ENCODE data around the gene SS18L1.
A peak's percentile ranks its signal among the peaks of the same experiment; 100 is the strongest.
"Not testable (repeated sequence)": the region's sequence is repeated elsewhere in the genome, so short reads cannot be mapped to it uniquely, and the experiment has no call there.

The SS18L1 gene

DNA sequence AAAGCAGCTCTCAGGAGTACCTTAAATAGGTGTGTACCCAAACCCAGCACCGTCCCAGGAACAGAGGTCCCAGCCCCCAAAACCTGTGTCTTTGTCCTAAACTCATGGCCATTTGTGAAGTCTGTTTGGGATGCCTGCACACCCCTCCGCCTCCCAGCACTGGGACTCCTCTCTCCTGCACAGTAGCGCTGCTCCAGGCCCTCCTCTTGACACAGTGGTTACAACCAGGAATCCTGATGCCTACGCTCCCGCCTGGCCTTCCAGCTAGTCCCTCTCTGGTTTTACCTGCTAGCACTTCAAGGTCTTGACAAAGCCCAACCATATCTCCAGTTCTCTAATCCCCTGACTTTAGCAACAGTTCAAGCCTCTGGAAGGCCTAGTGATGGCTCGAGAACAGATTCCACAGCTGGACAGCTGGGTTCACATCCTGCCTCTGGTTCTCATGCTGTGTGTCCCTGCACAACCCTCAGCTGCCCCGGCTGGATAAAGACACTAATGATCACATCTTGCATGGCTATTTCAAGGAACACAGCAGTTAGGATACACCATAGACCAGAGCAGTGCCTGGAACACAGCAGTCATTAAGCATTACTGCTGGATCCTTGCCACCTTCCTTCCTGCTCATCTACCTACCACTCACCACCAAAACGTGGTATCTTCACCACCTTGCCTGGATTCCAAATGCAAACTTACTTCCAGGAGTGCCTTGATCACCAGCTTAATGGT is 5.9 kb upstream of the SS18L1 start:
- DNase-seq (ENCODE audit: low spot score): no peak

DNA sequence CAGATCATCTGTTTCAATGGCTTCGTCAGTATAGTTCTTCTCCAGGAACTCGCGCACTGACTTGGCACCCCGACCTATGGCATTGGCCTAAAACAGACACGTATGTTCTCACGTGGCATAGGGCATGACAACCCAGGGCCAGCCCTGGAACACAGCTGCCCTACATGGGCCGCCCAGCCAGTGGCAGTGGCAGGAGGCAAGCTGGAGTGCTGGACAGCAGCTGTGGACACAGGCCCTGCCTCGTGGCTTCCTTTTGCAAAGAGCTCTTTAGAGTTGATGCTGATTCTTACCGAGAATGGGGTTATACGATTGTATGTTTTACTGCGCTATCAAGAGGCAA is 5.4 kb upstream of the SS18L1 start:
- no peak for DNase-seq (ENCODE audit: low spot score)

DNA sequence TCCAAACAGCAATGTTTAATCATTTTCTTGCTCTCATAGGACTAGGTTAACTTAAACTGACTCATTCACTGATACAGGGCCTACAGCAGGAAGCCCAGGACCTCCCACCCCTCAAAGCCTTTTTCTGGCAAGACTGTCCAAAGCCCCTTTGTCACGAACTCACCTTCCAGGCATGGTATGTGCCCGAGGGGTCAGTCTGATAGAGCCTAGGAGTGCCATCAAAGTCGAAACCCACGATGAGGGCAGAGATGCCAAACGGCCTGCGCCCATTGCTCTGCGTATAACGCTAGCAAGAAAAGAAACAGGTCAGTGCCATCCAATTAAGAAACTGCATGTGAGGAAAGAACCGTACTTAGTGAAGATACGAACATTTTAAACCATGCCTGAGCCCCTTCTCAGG is 4.7 kb upstream of the SS18L1 start:
- DNase-seq (ENCODE audit: low spot score): no peak

DNA sequence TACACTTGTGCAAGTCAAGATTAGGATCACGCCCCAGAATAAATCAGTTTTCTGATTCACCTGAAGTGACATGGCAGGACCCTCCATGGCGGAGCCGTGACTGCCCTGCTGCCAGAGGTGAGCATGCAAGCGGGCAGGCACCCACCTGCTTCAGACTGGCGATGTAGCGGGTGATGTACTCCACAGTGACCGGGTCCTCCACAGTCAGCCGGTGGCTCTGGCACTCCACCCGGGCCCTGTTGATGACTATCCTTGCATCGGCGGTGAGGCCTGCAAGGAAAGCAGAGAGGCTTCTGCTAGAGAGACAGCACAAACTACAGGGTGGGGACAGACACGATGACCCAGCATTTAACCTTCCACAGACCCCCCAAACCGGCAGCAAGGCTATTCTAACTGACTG is 3.9 kb upstream of the SS18L1 start:
- no peak for DNase-seq (ENCODE audit: low spot score)

DNA sequence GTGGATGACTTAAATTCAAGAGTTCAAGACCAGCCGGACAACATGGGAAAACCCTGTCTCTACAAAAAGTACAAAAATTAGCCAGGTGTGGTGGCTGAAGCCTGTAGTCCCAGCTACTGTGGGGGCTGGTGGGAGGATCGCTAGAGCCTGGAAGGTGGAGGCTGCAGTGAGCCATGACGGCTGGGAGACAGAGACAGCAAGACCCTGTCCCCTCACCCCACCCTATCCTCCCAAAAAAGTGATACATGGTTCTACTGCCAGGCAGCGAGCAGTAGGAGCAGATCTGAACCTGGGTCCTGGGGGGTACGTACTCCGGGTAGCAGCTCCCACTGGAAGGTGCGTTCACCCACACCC is 2.5 kb upstream of the SS18L1 start:
- DNase-seq (ENCODE audit: low spot score): no peak

DNA sequence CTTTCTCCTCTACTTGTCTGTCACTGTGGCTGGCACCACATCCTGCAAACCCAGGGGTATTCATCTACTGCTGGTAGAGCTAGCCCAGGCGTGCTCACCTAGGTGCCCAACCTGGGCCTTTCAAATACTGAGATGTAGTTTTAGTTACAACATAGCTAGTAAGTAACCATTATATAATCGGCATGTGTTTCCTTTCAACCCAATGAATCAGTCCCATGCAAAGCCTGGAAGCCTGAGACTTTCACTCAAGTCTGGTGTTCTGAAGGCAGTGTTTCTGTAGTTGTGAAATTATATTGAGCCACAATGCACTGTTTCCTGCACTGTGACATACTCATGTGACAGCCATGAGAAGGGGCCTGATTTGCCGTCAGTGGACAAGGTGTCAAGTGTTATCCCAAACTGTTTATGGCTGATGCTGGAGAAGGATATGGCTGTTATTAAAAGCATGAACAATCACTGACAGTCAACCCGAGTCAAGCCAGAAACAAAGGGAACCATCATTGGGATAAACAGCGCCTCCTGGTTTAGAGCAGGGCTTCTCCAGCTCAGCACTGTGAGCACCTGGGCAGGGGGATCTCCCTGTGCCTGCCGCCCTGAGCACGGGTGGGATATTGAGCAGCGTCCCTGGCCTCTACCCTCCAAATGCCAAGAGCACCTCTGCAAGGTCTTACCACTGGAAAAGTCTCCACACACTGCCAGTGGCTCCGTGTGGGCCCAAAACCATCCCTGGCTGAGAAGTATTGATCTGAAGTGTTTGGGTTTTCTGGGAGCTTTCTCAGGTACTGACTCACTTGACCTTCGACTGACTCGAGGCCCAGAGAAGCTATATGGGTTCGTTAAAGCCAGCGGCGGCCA is 1.9 kb upstream of the SS18L1 start:
- DNase-seq (ENCODE audit: low spot score): peak; percentile 10

DNA sequence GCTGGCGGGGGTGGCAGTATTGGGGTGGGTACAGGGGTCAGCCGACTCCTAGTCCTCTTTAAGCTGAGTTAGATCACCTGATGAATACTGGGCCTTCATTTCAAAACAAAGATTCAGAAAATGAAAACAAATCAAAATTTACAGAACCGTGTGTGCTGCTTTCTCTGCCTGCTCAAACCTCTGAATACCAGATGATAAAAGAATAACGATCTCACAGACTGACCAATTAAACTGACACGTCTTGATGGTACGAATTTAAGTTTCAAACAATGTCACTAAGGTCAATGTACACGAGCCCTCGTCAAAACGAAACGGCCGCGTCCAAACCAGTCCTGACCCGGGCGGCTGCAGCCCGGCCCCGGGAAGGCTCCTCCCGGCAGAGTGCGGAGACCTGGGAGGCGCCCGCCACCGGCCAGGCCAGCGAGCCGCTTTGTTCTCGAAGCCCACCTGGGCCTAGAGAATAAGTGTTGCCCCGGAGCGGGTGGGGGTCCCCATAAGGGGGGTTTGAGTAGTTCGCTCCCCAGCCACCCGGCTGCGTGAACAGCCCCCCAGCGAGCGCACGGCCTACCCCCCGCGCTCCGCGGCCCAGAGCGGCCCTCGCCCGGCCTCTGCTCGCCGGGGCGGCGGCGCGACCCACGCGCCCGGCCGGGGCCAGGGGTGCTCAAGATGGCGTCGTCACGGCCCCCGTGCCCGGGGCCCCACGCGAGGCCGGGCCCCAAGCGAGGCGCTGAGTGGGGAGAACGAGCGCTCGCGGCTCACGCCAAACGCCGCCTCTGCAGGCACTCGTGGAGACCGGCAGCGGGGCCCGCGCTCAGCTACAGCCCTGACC is 1.1 kb upstream of the SS18L1 start:
- no peak for DNase-seq (ENCODE audit: low spot score)

DNA sequence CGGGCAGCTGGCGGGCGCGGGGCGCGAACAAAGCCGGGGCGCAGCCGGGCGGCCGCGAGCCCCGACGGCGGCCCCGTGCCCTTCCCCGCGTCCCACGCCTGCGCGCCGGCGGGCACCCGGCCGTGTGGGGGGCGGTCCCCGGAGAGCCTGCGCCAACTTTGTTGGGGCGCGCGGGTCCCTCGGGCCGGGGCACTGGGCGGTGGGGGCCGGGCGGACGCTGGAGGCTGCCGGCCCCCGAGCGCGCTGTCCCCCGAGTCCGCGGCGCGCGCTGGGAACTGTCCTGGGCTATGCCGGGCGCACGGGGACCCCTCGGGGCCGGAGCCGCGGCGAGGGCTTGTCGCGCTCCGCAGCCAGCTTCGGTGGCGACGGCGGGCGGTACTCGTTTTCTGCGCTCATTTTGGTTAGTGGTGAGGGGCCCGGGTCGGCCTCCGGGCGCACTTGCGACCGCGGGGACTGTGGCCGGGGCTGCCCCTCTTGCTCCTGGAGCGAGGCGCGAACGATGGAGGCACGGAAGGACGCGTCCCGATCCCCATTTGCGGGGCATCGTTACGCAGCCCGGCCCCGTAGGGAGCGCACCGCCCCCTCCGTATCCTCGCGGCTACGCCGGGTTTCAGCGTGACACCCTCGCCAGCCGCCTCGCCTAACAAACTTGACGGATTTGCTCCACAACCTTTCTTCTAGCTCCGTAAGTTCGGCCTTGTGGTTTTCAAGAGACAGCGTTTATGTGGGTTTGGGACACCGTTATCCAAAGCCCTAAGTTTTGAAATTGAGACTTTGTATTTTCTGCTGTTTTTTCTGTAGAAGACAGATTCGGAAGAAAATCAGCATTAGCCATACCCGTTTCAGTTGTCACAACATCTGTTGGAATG is 622 bp downstream of the SS18L1 start:
- peak; percentile 49 for DNase-seq (ENCODE audit: low spot score)

DNA sequence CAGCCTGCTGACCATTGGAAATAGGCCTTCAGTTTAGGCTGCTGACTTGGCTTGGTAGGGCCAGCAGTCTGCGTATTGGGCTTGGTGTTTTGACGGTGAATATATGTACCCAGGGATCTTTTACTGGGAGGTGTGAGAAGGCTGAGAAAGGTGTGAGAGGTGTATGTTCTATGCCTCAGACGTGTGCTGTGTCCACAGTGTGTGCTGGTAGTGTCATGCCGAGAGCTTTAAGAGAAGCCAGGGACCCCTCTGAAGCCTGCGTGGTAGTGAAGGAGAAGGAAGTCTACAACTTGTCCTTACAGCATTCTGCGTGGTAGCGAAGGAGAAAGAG is 2.1 kb downstream of the SS18L1 start:
- DNase-seq (ENCODE audit: low spot score): no peak

DNA sequence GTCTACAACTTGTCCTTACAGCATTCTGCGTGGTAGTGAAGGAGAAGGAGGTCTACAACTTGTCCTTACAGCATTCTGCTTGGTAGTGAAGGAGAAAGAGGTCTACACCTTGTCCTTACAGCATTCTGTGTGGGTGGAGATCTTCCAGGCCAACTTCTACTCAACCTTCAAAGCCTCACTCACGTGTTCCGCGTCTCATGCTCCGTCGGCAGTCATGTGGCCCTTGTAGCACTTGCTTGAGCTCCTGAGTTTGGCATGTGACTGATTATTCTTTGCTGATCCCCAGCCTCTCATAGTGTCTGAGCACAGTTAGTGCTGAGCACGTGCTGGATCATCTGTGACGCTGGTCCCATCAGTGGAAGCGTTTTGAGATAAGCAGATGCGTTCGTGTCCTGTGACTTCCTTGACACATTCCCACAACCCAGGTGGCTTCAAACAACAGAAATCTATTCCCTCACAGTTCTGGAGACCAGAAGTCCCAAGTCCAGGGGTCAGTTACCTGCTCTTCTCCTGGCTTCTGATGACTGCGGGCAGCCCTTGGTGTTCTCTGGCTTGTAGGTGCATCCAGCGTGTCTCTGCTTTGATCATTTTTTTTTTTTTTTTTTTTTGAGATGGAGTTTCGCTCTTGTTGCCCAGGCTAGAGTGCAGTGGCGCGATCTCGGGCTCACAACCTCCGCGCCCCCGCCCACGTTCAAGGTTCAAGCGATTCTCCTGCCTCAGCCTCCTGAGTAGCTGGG is 2.6 kb downstream of the SS18L1 start:
- no peak for DNase-seq (ENCODE audit: low spot score)

DNA sequence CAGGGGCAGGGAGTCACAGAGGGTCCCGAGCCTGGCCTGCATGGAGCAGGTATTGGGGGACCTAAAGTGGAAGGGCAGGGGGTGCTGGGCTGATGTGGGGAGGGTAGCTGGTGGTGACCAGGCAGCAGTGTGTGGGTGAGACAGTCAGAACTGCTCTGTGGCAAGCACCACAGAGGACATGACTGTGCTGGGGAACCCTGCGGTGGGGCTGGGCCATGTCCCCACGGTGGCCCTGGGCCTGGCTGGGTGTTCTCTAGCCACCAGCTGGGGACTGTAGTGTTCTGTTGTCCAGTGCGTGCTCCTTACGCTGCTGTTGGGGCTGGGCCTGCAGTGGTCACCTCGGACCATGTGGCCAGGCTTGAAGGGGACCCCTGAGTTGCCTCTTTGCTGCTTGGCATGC is 3.6 kb downstream of the SS18L1 start:
- no peak for DNase-seq (ENCODE audit: low spot score)

DNA sequence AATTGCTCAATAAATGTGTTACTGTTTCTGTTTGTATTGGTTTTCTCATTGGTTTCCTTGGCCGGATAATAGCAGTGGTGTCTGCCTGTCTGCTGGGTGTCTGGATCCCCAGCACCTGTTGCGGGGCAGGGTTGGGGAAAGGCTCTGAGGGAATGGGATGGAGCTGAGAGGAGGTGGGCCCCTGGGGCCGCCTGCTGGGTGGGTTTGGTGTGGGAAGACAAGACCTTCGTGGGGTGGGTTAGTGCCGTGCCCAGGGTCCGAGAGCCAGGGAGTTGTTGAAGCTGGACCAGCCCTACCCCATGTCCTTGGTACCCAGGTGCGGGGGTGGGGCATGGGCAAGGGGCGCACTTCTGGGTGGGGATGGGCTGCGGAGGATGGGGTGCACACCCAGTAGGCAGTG is 4.0 kb downstream of the SS18L1 start:
- DNase-seq (ENCODE audit: low spot score): no peak

DNA sequence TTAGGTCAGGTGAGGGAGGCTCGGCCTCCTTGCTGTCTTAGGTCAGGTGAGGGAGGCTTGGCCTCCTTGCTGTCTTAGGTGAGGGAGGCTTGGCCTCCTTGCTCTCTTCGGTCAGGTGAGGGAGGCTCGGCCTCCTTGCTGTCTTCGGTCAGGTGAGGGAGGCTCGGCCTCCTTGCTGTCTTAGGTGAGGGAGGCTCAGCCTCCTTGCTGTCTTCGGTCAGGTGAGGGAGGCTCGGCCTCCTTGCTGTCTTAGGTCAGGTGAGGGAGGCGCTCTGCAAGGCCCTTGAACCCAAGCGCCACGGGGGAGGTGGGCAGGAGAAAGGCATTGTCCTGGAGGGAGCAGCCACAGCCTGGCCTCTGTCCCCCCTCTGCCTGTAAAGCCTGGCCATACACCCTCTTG is 4.8 kb downstream of the SS18L1 start:
- DNase-seq (ENCODE audit: low spot score): not testable (repeated sequence)

DNA sequence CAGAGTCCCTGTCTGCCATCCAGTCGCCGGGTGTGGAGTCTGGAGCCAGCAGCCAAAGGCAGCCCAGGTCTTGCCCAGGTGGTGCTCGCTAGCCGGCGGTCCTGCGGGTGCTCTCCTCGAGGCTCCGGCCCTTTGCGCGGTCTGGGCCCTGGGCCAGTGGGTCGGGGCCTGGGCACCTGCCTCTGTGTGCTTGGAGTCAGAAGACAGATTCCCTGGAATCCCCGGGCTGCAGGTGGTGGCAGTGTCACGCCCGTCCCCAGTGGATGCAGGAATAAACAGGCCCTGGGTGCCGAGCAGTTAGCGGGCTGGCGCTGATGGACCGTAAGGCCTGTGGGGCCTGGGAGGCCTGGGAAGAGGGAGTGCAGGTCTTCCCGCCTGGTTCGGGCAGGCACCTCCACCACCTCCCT is 5.3 kb downstream of the SS18L1 start:
- no peak for DNase-seq (ENCODE audit: low spot score)

DNA sequence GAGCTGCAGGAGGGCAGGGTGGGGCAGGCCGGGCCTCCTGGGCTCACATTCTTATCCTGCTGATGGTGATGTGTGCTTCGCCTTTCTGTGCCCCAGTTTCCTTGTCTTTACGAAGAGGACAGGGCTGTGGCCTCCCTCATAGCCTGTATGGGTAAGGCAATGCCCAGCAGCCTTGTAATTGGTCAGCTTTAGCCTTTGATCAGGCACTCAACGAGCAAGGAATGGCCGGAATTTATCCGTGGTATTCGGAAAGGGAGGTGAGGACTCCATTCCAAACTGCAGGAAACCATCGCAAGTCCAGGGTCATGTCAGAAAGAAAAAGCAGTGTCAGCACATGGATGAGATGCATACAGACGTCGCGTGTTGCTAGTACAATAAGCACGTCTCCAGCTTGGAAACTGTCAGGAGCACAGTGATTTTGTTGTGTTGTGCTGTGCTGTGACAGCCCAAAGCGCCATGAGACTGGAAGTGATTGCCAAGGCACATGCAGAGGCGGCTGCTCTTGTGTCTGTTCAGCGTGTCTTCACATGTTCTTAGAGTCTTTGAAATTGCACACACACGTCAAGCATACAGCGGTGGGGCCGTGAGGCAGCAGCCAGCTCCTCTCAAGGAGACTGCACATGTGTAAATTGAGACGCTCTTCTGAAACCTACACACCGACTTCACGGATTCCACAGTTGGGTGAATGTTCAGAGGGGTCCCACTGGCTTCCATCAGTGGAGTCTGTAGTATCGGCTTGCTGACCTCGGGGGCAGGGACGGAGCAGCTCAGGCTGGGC is 6.2 kb downstream of the SS18L1 start:
- no peak for DNase-seq (ENCODE audit: low spot score)

DNA sequence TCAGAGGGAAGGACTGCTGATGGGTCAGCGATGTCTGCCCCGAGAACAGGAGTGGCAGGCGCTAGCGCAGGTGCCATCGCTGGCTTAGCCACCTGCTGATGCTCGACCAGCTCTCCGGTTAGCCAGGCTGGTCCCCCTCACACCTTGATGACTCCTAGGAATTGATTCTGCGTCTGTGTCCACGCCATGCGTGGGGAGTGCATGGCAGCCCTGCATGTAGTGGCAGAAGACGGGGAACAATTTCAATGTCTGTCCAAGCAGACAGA is 6.7 kb downstream of the SS18L1 start:
- DNase-seq (ENCODE audit: low spot score): no peak

DNA sequence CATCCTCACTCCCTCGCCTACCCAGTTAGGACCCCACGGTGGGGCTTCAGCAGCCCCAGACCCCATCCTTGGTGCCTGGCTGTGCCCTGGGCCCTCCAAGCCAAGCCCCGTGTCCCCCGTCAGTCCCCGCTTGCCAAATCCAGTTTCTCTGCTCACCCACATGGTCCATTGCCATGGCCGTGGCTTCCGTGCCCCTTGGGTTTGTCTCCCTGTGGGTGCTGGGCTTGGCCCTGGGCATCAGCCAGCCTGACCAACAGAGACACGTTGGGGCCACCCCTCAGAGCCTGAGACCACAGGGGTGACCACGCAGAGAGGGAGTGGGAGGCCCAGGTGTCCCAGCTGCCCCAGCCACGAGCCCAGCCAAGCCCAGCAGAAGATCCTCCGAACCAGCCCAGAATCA is 7.7 kb downstream of the SS18L1 start:
- no peak for DNase-seq (ENCODE audit: low spot score)

DNA sequence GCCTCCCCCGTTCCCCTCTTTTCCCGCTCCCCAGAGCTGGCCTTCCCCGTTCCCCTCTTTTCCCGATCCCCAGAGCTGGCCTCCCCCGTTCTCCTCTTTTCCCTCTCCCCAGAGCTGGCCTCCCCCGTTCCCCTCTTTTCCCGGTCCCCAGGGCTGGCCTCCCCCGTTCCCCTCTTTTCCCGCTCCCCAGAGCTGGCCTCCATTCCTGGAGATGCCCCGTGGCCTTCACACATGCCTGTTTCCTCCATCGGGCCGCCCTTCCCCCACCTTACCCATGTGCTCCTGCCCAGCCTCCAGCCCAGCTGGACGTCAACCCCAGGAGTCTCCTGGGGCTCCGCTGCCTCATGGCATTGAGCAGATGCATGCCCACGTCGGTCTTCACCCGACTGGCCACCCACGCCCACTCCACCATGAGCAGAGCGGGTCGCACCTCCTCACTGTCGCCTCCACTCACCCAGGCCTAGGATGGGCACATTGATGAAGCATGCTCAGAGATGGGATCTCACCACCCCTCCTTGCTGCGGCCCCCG is 8.3 kb downstream of the SS18L1 start:
- DNase-seq (ENCODE audit: low spot score): no peak

DNA sequence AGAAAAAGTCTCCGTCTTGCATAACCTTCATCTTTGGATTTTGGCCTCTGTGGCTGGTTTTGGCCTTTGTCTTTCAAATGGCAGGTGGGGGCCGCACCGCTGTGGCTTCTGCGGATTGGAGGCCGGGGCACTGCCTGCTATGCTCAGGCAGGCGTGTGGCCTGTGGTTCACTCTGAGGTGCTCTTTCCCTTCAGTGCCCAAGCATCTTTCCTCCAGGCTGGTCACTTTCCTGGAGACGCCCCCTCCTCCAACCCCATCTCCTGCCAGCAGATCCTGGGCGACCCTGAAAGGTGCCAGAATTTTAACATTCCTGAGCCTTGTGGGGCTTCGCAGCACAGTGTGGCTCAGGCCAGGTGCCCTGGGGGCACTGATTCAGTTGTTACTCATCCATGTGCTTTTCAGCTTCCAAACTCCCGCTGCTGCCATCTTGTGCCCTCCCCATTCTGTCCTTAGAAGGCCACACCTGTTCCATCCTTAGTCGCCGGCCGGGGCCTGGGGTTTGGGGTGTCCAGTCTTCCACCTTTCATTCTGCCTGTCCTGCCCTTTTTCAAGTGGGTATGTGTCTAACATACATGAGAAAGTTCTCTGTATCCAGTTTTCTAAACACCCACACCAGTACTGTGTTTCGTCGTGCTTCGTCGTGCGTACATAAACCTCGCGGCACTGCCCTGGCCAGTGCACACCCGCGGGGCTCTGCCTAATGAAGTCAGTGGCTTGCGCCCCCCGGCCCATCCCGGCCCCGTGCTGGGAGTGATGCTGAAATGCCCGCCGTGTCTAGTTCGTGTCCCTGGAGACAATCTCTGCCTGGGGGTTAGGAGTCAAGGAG is 12.1 kb downstream of the SS18L1 start:
- no peak for DNase-seq (ENCODE audit: low spot score)

DNA sequence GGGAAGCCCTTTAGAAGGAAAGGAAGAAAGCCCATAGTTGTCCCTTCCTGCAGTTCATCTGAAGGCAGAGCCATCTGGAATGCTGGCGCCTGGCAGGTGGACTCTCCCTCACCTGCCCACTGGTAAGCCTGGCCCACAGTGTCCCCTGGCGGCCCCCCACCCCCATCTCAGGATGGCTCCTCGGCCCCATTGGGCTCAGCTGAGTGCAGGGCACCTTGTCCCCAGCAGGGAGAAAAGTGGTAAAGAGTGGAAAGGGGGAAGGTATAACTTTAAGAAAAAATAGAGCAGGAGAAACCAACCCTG is 12.6 kb downstream of the SS18L1 start:
- no peak for DNase-seq (ENCODE audit: low spot score)
